Type B pancreatic cell (in vitro differentiated cells): Measurements from ENCODE around the gene SWAP70. TPM values are rescaled to one million over a fixed set of nuclear protein-coding genes. Genes with fewer than 3 reads are reported as not detected.

Experiments used
- DNase-seq: peaks from one replicate; pipeline ENCODE4 v3.0.0; 2021; ENCODE audit warnings: mixed read lengths; ENCODE audit not compliant: unreplicated experiment; ENCODE audit errors: extremely low spot score
- H3K27ac Mint-ChIP-seq: 2 replicates; pipeline ENCODE4 v1.8.0; 2021; ENCODE audit warnings: mild to moderate bottlenecking, mixed read lengths
- H3K27me3 Mint-ChIP-seq: 2 replicates; pipeline ENCODE4 v1.8.0; 2021; ENCODE audit warnings: mixed read lengths
- H3K36me3 Mint-ChIP-seq: 2 replicates; pipeline ENCODE4 v1.8.0; 2021; ENCODE audit warnings: mixed read lengths
- H3K4me1 Mint-ChIP-seq: one replicate; pipeline ENCODE4 v1.8.0; 2021; ENCODE audit warnings: mixed read lengths; ENCODE audit not compliant: unreplicated experiment
- H3K4me3 Mint-ChIP-seq: 2 replicates; pipeline ENCODE4 v1.8.0; 2021; ENCODE audit warnings: mild to moderate bottlenecking, mixed read lengths
- H3K9me3 Mint-ChIP-seq: 2 replicates; pipeline ENCODE4 v1.8.0; 2021; ENCODE audit warnings: mixed read lengths
- CTCF ChIP-seq: fragments of 200-600 bp; sonication (generic); conservative IDR thresholded peaks from 2 replicates; pipeline ENCODE4 v1.5.0; 2021; ENCODE audit warnings: antibody characterized with exemption, mild to moderate bottlenecking
- total RNA-seq: library from RNA; stranded (reverse); gene quantifications from 2 replicates; pipeline ENCODE4 v1.2.1, GENCODE V29; 2021; ENCODE audit warnings: low replicate concordance

SWAP70 gene
- total RNA-seq, 1 donor from 2014 or later: 18.8 TPM

DNA sequence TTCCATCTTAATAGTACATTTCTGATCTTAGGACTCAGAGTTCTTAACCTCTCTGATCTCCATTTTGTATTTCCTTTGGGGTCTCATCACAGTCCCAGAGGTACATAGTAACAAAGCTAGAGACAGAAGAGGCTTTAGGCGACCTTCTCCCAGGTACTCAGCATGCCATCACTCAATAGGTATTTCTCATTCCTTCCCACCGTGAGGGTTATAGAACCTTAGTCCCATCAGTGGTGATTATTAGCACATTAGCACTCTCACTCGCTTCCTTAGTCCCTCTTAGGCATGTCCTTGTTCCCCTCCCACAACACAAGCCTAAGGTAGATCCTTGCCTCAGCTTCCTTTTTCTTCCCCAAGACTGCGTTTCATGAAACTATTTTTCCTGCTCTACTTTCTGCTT, 14.7 kb downstream of the SWAP70 start:
- Mint-ChIP-seq H3K27me3 (no peaks in the 10 kb centered on the region), H3K36me3 (peaks cover 10% of the 10 kb centered on the region), H3K4me1 (peaks cover 5% of the 10 kb centered on the region), H3K9me3 (no peaks in the 10 kb centered on the region), H3K27ac (no peak overlapping the region), H3K4me3 (no peak overlapping the region)
- DNase-seq: no peak
- no peak for TF ChIP-seq CTCF

- Mint-ChIP-seq H3K27ac (no peak overlapping the region), H3K9me3 (no peaks in the 10 kb centered on the region), H3K4me1 (peaks cover 4% of the 10 kb centered on the region), H3K4me3 (no peak overlapping the region), H3K36me3 (peaks cover 10% of the 10 kb centered on the region), H3K27me3 (no peaks in the 10 kb centered on the region)
- no peak for TF ChIP-seq CTCF
- no peak for DNase-seq
These were observed 16.2 kb downstream of the SWAP70 start for GRCh38 chr11:9680028-9680427.

DNA sequence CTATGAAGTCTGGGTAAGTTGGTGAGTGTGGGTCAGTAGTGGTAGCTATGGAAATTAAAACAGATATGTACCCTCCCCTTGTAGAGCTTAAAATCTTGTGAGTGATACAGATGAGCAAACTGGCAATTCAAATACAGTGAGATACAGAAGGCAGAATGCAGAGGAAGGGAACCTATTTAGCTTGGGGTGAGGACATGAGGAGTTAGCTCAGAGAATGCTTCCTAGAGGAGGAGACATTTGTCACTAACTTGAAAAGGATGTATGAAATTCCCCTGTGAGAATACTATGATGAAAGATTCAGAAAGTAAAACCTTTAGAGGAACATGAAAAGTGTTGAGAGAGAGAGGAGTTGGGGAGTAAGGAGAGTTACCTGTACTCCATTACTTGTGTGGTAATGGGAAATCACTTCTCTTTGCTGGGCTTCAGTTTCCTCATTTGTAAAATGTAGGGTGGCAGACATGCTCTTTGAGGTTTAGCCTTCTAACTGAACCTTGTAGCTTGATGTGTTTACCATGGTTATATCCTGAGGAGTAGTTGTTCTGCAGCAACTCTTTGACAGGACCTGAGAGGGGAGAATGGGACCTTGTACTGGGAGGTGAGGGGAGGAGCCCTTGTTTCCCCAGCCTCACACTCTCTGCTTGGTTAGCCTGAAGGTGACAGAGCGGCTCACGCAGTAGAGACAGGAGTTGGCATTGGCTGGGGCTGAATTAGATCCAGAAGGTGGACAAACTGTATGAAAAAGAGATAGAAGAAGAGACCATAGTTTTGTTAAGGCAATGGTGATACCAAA, 17.9 kb downstream of the SWAP70 start:
- H3K4me3 Mint-ChIP-seq: no peak overlapping the region
- no peak for DNase-seq
- H3K9me3 Mint-ChIP-seq: no peaks in the 10 kb centered on the region
- no peaks in the 10 kb centered on the region for H3K27me3 Mint-ChIP-seq
- peaks cover 7% of the 10 kb centered on the region for H3K36me3 Mint-ChIP-seq
- TF ChIP-seq CTCF: no peak
- H3K4me1 Mint-ChIP-seq: no peaks in the 10 kb centered on the region
- H3K27ac Mint-ChIP-seq: no peak overlapping the region

DNA sequence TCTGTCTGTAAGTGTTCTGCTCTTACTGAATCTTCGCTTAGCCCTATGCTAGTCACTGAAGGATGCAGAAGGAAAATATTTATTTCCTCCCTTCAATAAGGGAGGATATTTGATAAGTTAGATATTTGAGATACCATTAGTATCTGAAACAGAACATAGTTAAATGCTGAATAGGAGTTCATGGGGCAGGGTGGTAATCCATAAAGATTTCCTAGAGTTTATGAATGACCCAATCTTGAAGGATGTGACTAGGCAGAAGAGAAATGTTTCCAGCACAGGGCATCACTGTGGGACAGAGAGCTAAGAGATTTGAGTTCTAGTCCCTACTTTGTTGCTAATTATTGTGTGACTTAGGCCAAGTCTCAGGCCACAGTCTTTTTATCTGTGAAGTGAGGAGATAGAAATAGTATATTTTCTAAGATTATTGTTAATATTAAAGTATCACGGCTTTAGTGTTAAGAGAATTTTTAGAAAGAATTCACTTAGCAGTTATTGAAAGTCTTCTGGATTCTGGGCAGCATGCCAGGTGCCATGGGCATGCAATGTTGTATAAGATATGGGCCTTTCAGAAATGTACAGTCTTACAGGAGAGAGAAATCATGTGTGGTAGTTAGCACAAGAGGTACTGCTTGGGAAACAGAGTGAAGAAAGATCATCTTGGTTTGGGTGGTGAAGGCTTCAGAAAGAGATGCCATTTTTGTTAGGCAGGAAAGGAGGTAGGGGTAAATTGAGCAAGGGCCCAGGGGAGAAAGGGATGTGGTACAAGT, 24.0 kb downstream of the SWAP70 start:
- TF ChIP-seq CTCF: no peak
- Mint-ChIP-seq H3K4me3 (no peak overlapping the region), H3K36me3 (peaks cover 2% of the 10 kb centered on the region), H3K27me3 (no peaks in the 10 kb centered on the region), H3K4me1 (peaks cover 7% of the 10 kb centered on the region), H3K9me3 (no peaks in the 10 kb centered on the region), H3K27ac (no peak overlapping the region)
- DNase-seq: no peak

- no peaks in the 10 kb centered on the region for H3K36me3 Mint-ChIP-seq
- no peak for DNase-seq
- H3K4me1 Mint-ChIP-seq: peaks cover 10% of the 10 kb centered on the region
- no peak overlapping the region for H3K4me3 Mint-ChIP-seq
- H3K9me3 Mint-ChIP-seq: no peaks in the 10 kb centered on the region
- H3K27me3 Mint-ChIP-seq: no peaks in the 10 kb centered on the region
- no peak for TF ChIP-seq CTCF
- no peak overlapping the region for H3K27ac Mint-ChIP-seq
These were observed 25.0 kb downstream of the SWAP70 start for GRCh38 chr11:9688716-9689511.
